ENCODE data around the gene DCTN1.
"Not testable (repeated sequence)": the region's sequence is repeated elsewhere in the genome, so short reads cannot be mapped to it uniquely, and the experiment has no call there.

The DCTN1 gene

DNA sequence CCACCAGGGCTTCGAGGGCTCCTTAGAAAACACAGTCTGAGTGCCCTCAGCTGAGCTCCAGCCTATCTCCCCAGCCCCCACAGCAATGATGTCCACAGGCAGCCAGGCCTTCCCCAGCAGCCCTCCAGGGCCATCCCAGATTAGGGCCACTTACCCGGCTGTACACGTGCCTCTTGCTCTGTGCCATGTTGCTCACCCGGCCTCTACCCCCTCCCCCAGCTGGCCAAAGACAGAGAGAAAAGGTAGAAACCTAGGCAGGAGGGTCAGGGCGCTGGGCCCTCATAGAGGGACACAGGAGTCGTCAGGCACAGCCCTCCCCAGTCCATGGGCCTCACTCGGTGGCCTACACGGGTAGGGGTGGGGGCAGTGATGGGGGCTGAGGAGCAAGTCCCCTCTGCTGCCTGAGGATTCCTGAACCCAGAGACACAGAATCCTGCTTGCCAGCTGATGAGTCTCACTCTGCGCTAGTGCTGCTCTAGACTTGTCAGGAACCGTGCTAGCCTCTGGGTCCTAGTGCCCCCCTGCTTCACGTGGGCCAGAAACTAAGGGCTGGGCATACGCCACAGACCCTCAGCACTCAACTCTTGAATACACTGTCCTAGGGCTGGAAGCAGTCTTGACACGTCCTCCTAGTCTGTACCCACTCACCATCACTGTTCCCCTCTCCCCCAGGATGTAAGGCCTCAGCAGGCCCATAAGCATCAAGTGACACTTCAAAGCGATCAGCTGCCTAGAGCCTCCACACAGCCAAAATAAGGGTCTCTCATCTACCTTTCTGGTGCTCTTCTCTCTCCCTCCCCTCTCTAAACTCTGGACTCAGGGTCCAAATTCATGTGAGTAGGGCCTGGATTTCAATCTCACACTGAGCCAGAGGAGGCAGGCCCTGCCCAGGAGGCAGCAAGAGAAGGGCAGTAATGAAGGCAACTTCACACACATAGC is at the start of gene DCTN1:
Gene DCTN1 (minus strand): TSS at position 461 of the 939 bp plus-strand sequence. CDS start 274 bp downstream, at position 187.
- peak; percentile 3 for DNase-seq (ENCODE audit: low read depth)

DNA sequence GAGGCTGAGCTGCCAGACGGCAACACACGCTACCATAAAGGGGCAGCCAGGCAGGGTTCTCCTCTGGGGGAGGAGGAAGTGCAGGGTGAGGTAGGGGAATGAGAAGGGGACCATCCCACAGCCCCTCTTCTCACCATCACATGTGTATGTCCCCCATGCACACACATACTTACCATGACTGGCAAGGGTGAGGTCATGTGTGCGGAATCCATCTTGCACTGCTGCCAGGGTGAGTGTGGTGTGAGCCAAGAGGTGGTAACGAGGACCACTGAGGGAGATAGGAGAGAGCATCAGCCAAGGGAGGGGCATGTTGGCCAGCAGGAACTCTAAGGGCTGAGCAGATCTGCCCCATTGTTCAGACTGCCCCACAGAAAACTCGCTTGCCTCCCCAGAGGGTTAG is 48.6 kb upstream of the DCTN1 start:
- no peak for DNase-seq (ENCODE audit: low read depth)

DNA sequence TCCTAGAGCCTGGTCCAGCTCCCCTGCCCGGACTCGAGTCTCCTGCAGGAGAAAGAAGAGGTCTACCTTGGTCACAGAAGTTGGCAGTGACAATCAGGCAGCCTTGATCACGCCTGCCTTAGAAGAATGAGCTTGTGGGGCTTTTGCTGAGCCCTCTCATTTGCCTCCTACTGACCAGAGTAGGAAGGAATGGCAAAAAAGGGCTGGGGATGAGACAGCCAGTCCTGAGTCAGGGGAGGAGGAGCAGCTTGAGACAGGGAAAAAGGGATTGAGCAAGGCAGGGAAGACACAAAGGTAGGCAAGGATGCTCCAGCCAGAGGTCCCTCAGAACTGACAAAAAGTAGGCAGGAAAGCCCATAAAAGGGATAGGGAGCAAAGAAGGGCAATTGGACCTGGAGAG is 47.4 kb upstream of the DCTN1 start:
- DNase-seq (ENCODE audit: low read depth) = no peak

DNA sequence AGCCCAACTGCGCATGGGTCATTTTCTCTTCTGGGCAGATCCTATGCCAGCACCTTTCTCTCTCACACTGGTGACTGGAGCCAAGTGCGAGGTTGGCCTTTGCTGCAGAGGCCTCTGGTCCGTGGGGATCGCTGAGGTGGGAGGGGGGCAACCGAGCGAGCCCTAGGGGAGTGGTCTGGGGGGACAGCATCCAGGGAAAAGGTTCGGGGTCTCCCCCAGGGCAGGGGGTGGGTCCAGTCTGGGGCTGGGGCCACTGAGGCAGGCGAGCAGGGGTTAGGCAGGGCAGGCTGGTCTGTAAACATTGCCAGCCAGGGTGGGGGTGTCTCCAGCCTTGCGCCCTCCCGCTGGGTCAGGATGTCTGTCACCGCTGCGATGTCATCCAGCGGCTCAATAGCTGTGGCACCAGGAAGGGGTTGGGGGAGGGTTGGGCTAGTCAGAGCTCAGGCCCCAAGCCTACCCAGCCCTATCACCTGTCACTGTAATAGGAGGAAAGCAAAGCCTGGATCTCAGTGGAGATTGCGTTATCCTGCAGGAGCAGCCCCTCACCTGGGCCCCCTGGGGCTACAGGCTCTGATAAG is 46.2 kb upstream of the DCTN1 start:
- no peak for DNase-seq (ENCODE audit: low read depth)

DNA sequence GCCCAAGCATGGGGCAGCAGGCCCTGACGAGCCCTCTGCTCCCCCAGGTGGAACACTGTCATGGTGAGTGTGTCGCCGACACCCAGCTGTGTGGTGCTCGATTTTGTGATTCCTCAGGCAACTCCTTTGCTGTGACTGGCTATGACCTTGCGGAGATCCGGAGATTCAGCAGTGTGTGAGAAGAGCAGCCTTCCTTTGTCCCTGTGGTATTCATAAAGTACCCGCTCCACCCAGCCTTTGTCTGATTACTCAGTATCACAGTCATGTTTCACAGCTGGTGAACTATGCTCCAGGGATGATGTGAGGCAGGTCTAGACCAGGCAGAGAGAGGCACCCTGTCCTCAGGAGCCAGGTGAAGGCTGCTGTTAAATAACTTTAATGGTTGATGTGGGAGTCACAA is 45.4 kb upstream of the DCTN1 start:
- no peak for DNase-seq (ENCODE audit: low read depth)

DNA sequence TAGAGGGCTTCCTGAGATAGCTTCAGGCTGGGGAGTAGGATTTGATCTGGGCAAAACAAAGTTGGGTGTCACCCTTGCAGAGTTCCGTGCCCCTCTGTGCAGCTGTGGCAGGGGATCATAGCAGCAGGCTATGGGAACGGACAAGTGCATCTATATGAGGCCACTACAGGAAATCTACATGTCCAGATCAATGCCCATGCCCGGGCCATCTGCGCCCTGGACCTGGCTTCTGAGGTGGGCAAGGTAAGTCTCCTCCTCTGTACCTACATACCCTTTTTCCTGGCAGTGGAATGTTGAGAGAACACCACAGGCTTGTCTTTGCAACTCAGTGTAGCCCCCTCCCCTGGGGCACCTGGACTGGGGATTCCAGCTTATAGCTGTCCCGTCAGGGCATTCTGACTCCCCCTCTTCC is 44.9 kb upstream of the DCTN1 start:
- no peak for DNase-seq (ENCODE audit: low read depth)

DNA sequence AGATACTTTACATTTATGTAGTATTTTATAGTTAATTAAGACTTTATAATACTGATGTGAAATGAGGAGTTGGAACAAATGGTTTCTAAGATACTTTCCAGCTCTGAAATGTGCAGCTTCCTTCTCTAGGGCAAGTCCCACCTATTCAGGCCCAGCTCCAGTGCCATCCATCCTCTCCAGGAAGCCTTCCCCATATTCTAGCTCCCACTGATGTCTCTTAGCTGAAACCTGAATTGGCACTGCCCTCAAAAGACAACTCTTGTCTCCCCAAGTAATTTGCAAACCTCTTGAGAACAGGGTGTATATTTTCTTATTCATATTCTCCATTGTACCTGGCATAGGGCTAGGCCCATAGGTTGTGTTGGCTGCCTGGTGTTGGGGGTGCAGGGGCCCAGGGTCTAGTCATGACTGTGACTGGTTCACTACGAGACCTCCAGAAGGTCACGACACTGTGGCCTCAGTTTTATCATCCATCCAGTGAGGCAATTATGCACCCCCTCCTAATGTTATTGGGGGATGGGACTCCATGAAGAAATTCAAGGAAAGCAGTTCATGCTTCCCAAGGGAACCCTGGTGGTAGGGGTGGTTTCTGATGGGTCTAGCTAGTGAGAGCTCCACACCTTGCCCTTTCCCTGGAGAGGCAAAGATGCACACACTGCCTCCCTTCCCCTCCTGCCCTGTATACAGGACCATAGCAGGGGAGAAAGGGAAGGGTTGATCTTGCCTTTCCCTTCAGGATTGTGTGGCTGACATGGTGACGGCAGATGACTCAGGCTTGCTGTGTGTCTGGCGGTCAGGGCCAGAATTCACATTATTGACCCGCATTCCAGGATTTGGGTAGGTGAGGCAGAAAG is 44.3 kb upstream of the DCTN1 start:
- DNase-seq (ENCODE audit: low read depth) = no peak

DNA sequence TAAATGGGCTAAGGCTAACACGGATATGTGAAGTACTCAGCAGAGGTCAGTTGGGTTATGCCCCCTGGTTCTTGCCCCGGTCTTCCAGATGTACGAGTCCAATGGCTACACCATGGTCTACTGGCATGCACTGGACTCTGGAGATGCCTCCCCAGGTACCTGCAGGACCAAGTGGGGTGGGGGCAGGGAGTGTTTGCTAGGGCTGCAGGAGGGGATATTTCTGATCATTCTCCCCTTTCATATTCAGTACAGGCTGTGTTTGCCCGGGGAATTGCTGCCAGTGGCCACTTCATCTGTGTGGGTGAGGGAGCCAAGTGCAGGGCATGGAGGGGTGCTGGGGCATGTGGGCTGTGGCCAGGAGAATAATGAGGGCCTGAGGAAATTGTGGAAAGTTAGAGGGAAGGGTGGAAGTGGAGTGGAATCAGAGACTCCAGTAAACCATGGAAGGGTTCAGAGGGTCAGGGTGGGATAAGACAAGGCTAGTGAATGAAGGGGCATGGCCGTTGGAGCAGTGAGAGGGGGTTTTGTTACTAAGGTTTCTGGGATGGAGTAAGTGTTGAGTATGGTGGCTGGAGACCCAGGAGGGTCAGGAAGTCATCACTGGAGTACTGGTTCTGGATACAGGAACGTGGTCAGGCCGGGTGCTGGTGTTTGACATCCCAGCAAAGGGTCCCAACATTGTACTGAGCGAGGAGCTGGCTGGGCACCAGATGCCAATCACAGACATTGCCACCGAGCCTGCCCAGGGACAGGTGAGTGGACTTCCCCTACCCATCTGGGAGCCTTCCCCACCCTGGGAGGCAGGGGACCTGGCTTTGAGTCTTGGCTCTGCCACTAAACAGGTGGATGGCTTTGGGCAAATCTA is 43.4 kb upstream of the DCTN1 start:
- no peak for DNase-seq (ENCODE audit: low read depth)

DNA sequence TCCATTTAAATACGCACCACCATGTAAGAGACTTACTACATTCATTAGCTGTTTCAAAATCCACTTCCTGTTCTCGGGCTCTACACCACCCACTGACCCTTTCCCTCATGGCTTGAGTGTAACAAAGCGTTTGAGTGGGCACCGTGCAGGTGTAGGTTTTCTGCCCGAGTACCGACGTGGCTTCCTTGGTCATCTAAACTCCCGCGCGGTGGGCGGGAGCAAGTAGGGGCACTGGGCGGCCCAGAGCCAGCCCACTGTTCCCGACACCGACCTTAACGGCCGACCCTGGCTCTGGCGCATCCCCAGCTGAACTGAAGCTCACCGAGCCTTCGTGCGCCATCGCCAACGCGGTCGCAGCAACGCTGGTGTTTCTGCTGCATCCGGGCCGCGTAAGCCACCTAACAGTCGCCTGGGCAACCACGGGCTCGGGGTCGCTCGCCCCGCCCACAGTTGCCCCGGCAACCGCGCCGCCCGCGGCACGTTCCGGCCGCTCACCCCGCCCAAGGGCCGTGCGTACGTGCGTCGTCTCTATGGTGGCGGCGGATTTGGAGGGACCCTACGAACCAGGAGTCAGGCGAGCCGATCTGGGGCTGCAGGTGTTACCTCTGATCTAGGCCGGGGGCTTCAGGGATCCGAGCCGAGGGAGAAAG is 41.2 kb upstream of the DCTN1 start, which contains the start of the genes C2orf81 and WDR54:
Gene C2orf81 (minus strand): TSS at position 399 of the 650 bp plus-strand sequence. CDS start 59 bp downstream, at position 340.
Gene WDR54 (plus strand): TSS at position 510 of the 650 bp plus-strand sequence. CDS start 424 bp downstream, outside the sequence.
- peak; percentile 90 for DNase-seq (ENCODE audit: low read depth)

DNA sequence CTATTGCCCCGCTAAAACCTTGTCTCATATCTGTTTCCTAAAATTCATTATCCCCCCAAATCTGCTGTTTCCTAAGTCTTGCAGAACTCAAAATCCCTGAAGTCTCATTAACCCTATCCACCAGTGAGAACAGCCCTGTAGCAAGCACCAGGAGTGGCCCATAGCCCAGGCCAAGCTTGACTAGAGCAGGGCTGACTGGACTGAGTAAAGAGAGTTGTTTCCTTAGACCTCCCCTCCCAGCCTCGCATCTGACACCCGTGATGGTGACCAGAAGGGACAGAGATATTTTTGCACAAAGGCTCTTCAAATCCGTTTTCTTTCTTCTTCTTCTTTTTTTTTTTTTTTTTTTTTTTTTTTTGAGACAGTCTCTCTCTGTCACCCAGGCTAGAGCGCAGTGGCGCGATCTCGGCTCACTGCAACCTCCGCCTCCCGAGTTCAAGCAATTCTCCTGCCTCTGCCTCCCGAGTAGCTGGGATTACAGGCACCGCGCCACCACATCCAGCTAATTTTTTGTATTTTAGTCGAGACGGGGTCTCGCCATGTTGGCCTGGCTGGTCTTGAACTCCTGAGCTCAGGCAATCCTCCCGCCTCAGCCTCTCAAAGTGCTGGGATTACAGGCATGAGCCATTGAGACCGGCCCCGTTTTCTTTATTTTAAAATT is 40.5 kb upstream of the DCTN1 start:
- DNase-seq (ENCODE audit: low read depth) = not testable (repeated sequence)

DNA sequence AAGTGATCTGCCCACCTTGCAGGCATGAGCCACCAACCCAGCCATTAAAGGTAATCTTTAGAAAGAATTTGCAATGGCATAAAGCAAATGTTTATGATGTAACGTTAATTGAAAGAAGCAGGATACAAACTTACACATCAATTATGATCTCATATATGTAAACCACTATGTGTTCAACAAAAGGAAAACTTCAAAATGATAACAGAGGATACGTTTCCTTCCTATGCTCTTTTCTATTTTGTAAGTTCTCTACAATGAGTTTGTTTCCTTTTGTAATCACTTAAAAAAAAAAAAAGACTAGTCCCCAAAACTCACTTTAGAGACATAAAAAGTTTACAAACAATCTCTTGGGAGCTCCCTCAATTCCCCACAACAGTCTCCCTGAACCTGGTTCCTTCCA is 39.9 kb upstream of the DCTN1 start:
- DNase-seq (ENCODE audit: low read depth) = no peak

DNA sequence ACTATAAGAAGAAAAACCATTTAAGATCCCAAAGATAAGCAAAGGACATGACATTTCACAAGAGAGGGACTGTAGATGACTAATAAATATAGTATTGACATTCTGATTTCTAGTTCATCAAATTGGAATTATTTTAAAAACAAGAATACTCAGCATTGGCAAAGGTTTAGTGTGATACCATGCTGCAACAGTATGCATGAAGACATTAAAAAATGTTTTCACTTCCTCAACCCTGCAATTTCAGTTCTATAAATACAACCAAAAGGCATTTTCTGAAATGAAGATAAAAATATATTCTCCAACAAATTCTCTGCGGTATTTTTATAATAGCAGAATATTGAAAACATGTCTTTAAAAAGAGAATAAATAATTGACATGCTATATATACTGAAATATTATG is 39.2 kb upstream of the DCTN1 start:
- DNase-seq (ENCODE audit: low read depth) = no peak

DNA sequence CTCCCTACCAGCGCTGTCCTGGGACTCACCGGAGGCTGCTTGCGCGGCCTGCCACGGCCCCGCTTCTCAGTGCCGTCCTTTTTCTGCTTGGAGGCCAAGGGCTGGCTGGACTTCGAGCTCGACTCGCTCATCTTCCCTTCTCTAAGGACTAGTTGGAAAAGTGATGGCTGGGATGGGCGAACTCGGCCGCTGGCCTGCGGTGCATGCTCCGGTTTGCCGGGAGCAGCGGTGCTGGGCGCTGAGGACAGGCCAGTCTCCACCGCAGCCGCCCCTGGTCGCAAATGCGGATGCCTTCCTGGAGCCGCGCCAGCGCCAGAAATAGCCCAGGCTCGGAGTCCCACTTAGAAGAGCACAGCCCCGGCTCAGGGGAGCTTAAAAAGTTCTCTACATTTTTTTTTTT is 38.2 kb upstream of the DCTN1 start:
- no peak for DNase-seq (ENCODE audit: low read depth)

DNA sequence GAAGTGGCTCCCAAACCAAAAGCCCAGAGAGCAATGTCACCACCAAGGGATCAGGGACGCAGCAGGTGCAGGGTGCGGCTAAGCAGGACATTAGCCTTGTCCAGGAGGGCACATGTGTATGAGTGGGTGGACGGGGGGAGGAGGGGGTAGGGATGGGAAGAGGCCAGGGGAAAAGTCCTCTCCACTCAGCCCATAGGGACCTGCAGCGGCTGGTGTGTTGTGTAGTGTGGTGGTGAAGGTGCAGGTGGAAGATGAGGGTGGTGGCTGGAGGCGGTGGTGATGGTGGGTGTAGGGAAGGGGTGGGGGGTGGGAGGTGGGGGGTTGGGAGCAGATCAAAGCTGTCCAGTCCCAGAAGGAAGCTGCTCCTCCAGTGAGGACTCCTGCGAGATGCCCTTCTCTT is 37.7 kb upstream of the DCTN1 start:
- no peak for DNase-seq (ENCODE audit: low read depth)

DNA sequence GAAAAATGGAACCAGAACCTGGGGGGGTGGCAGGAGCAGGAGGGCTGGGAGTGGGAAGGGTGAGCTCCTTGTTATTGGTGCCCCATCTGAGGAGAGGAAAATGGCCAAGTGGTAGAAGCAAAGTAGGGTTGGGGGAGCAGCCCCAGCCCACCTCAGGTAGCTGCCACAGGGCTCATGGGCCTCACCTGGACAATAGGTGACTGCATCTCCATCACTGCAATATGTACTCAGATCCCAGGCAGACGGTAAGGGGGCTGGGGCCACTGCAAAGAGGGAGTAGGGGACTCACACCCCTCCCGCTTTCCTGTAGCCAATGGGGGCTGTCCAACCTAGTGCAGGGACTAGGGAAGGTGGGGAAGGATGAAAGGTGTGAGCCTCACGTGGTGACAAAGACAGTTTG is 37.1 kb upstream of the DCTN1 start:
- DNase-seq (ENCODE audit: low read depth) = no peak

DNA sequence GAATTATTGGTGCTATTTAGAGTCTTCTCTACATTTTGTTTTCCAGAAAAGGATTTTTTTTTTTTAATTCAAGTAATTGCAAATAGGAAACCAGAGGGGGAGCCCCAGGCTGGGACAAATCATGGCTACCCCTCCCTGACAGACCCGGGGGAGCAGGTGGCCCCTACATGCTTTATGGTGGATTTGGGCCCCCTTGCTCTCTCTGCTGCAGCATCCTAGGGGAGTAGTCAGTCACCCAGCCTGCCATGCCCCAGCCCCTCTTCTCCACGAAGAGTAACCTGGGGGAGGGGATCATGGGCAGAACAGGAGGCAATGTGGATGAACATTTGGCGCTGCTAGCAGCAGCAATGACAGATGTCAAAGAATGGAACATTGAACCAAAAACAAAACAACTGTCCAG is 36.7 kb upstream of the DCTN1 start:
- no peak for DNase-seq (ENCODE audit: low read depth)

DNA sequence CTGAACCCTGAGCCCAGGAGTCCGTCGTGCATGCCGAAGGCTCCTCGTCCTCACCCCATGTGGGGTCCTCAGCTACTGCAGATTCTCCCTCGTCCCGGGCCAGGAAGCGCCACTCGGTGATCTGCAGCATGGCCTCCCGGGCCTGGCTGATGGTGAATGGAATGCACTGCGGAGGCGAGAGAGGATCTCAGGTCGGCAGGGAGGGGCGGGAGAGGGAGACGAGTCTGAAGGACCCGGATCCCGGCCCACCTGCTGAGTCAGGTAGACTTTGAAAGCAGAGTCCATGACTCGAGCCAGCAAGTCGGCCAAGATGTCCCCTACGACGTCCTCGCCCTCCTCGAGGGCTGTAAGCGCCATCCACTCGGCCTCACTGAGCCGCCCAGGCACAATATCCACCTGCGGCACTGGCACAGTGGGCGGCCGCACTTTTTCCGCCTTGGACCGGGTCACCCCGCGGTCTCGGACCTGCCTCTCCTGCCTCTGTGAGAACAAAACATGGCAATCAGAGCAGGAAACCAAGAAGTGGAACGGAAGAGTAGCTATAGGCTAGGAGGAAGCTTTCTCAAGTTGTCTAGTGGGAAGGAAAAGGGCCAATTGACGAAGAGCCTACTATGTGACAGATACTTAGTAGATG is 35.8 kb upstream of the DCTN1 start:
- no peak for DNase-seq (ENCODE audit: low read depth)

DNA sequence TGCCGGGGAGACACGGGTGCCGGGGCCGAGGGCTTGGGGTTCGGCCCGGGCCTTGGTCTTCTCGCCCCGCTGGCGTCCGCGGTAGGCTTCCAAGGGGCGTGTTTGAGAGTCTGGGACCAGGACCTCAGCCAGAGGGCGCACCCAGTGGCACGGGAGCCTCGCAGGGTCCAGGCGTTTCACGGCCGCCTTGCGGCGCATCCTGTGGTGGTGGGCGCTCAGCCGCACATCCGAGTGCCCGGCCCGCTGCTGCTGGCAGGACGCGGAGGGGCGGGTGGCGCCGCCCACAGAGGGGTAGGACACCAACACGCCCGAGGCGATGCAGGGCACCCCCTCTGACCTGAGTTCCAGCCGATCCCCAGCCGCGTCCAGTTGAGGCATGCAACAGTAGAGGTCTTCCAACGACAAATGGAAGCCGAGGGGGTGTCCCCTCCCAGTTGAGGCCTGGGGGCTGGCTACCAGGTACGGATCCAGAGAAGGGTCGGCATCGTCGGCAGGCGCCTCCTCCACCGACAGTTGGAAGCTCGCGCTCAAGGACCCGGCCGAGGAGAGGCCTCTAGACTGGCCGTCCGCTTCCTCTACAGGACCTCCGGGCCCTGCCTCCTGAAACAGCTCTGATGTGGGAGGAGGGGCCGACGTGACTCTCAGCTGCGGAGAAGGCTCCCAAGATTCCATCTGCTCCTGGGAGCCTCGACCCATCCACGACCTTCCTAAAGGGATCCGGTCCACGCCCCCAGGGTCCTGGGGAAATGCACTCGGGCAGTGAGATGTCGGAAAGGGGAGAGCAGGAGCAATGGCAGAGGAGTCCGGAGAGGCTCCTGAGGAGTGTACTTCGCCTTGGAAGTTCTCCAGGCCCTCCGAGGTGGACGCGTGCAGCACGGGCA is 35.0 kb upstream of the DCTN1 start:
- DNase-seq (ENCODE audit: low read depth) = no peak

DNA sequence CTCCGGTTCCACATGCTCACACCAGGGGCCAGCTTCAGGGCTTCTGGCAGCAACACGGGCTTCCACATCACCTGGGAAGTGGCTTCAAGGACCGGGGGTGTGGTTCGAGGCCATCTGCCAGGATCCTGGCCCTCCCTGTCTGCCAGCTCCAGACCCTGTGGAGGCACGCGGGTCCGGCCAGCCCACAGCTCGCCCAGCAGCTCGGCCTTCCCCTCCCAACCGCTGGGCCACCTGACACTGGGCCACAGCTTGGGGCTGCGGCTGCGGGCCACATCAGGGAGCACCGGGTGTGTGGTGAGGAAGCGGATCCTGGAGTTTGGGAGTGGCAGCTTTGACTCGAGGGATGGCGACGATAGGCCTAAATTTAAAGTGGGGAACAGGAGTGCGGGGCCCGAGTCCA is 34.3 kb upstream of the DCTN1 start:
- DNase-seq (ENCODE audit: low read depth) = no peak
